Gastrocnemius medialis (tissue), 4 donors: Measurements from ENCODE around the gene ZNF221. TPM values are rescaled to one million over a fixed set of nuclear protein-coding genes. Genes with fewer than 3 reads are reported as not detected.
A peak's percentile ranks its signal among the peaks of the same experiment; 100 is the strongest.
"Not testable (repeated sequence)": the region's sequence is repeated elsewhere in the genome, so short reads cannot be mapped to it uniquely, and the experiment has no call there.

Experiments used
- ATAC-seq, 2 donors: fragments of 150-250 bp; one replicate each; pipeline ENCODE4 v1.9.1; 2016
- DNase-seq, 2 donors: peaks; one replicate each; pipeline ENCODE4 v3.0.0-alpha.2; 2019
- H3K27ac ChIP-seq, 4 donors: fragments of 200-600 bp; sonication (generic); 1 replicate in 1 of 4; 2 replicates in 3 of 4; pipeline ENCODE4 v1.5.1; 2016 to 2018; ENCODE audit warnings: mild to moderate bottlenecking in 2 of 4, moderate library complexity in 1 of 4
- H3K27me3 ChIP-seq, 3 donors: fragments of 200-600 bp; sonication (generic) in 2 of 3; 1 replicate in 1 of 3; 2 replicates in 2 of 3; pipeline versions ENCODE4 v1.5.1 to v1.6.0; 2016 to 2019; ENCODE audit warnings: mild to moderate bottlenecking in 1 of 3, moderate library complexity in 1 of 3
- H3K36me3 ChIP-seq, 2 donors: fragments of 200-600 bp; sonication (generic) in 1 of 2; one replicate each; pipeline ENCODE4 v1.5.1; 2017 to 2018
- H3K4me1 ChIP-seq, 2 donors: fragments of 200-600 bp; sonication (generic) in 1 of 2; one replicate each; pipeline ENCODE4 v1.5.1; 2016 to 2017; ENCODE audit warnings: mild to moderate bottlenecking in 2 of 2
- H3K4me3 ChIP-seq, 4 donors: fragments of 200-600 bp; sonication (generic) in 3 of 4; 1 replicate in 1 of 4; 2 replicates in 3 of 4; pipeline ENCODE4 v1.5.1; 2016 to 2019; ENCODE audit warnings: mild to moderate bottlenecking in 2 of 4
- H3K9me3 ChIP-seq, 3 donors: fragments of 200-600 bp; sonication (generic) in 2 of 3; 1 replicate in 1 of 3; 2 replicates in 2 of 3; pipeline ENCODE4 v1.5.1; 2016 to 2019
- POLR2A ChIP-seq, 2 donors: fragments of 450-650 bp; IDR thresholded peaks; one replicate each; pipeline ENCODE4 v1.6.1; 2017; ENCODE audit warnings: antibody characterized with exemption in 2 of 2, mild to moderate bottlenecking in 2 of 2, moderate library complexity in 2 of 2
- in situ Hi-C, 4 donors: fragments of 200-750 bp; cut with MboI; loops; one replicate each; pipeline versions ENCODE4 v1.15.0 to v1.8.0; 2017; ENCODE audit warnings: low sequenced_read_pairs in 4 of 4
- intact Hi-C: fragments of 100-400 bp; cut with DNase I; formaldehyde crosslinking; loops from one replicate; pipeline ENCODE4 v1.15.1; 2023; ENCODE audit warnings: low total_unique reads
- total RNA-seq, 4 donors: library from RNA; depleted of rRNA; stranded (reverse); fragments of >200 nt; gene quantifications; one replicate each; pipeline versions ENCODE4 v1.1.0 to v1.2.3, GENCODE V29; 2016
- TF ChIP-seq, protein P1 (sequence below), 5 experiments: fragments of 450-650 bp in 3 of 5; fragments of 200-600 bp in 2 of 5; sonication (generic) in 2 of 5; IDR thresholded peaks in 4 of 5; conservative IDR thresholded peaks in 1 of 5; 1 replicate in 4 of 5; 2 replicates in 1 of 5; pipeline ENCODE4 v1.5.1; 2016 to 2019; ENCODE audit warnings: antibody characterized with exemption in 5 of 5, mild to moderate bottlenecking in 3 of 5, moderate library complexity in 3 of 5

The ZNF221 gene
- total RNA-seq, 4 donors from 2014 or later: 0.76 to 15.3 (median 0.96) TPM

DNA sequence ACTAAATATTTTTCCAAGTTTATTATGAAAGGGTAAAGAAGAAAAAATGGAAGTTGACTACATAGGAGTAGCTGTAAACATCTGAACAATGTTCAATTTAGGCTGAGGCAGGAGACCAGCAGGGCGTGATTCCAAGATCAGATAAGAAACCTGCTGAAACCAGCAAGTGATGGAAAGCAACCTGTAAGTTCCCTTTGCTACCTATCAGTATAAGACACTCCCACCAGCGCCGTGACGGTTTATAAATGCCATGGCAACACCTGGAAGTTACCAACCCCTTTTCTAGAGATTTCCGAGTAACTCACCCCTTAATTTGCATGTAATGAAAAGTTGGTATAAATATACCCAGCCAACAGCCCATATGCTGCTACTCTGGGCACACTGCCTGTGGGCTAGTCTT is 14.8 kb upstream of the ZNF221 start:
- intact Hi-C loops: loop anchor here (10.0 kb wide), 1 partner anchor 419 kb away; the partner anchor contains the start of gene ZNF112
- Histone ChIP-seq H3K4me3 (no peak overlapping the region), H3K9me3 (peaks cover 0 to 7% (median 0%) of the 10 kb centered on the region in 3 donors), H3K36me3 (peaks cover 3 to 23% of the 10 kb centered on the region in 2 donors), H3K27ac (no peak overlapping the region), H3K4me1 (peaks cover 14 to 17% of the 10 kb centered on the region in 2 donors), H3K27me3 (no peaks in the 10 kb centered on the region)
- TF ChIP-seq, protein P1, sequence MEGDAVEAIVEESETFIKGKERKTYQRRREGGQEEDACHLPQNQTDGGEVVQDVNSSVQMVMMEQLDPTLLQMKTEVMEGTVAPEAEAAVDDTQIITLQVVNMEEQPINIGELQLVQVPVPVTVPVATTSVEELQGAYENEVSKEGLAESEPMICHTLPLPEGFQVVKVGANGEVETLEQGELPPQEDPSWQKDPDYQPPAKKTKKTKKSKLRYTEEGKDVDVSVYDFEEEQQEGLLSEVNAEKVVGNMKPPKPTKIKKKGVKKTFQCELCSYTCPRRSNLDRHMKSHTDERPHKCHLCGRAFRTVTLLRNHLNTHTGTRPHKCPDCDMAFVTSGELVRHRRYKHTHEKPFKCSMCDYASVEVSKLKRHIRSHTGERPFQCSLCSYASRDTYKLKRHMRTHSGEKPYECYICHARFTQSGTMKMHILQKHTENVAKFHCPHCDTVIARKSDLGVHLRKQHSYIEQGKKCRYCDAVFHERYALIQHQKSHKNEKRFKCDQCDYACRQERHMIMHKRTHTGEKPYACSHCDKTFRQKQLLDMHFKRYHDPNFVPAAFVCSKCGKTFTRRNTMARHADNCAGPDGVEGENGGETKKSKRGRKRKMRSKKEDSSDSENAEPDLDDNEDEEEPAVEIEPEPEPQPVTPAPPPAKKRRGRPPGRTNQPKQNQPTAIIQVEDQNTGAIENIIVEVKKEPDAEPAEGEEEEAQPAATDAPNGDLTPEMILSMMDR (IDR thresholded peaks at IDR 0.05 in 4 of 5, conservative IDR thresholded peaks at IDR 0.05 in 1 of 5): no peak
- TF ChIP-seq POLR2A (IDR thresholded peaks at IDR 0.05): no peak
- in situ Hi-C loops: no loop called here
- DNase-seq (no peak), ATAC-seq (no peak)

DNA sequence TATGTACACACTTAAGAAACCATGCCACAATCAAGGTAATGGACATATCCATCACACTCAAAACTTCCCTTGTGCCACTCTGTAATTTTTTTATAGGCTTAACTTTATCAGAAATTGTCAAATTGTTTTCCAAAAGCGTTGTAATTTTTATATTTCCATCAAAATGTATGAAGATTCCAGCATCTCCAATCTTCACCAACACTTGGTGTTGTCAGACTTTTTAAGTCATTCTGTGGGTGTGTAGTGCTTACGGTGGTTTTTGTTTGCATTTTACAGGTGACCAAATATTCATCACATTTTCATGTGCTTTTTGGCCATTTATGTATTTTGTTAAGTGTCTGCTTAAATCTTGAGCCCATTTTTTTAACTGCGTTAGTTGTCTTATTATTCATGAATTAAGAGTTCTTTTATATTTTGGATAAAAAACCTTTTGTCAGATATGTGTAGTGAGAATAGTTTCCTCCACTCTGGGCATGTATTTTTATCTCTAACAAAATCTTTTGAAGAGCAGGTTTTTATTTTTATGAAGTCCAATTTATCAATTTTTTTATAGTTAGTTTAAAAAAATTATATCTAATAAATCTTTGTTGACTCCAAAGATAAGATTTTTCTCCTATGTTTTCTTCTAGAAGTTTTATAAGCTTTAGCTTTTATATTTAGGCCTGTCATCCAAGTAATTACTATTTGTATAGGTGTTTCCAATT is 11.3 kb upstream of the ZNF221 start:
- no peak for ATAC-seq
- intact Hi-C loops: loop anchor here (10.0 kb wide), 1 partner anchor 415 kb away; the partner anchor contains the start of gene ZNF112
- in situ Hi-C loops: no loop called here

DNA sequence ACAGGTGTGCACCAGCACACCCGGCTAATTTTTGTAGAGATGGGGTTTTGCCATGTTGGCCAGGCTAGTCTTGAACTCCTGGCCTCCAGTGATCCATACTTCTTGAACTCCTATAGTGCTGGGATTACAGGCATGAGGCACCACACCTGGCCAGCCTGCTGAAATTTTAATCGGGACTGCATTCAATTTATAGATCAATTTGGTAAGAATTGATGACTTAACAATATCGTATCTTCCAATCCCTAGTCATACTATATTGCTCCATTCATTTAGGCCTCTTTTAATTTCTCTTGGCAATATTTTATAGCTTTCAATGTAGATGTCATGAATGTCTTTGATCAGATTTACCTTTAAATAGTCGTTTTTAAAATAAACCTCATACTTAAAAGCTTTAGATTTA is 10.3 kb upstream of the ZNF221 start:
- TF ChIP-seq, protein P1 (IDR thresholded peaks at IDR 0.05 in 4 of 5, conservative IDR thresholded peaks at IDR 0.05 in 1 of 5): no peak
- no peak for TF ChIP-seq POLR2A (IDR thresholded peaks at IDR 0.05)
- no peaks in the 10 kb centered on the region for H3K36me3 ChIP-seq
- in situ Hi-C loops: no loop called here
- ATAC-seq: no peak
- no peak overlapping the region for H3K27ac ChIP-seq
- peaks cover 0 to 7% (median 0%) of the 10 kb centered on the region in 3 donors for H3K9me3 ChIP-seq
- no peaks in the 10 kb centered on the region for H3K27me3 ChIP-seq
- intact Hi-C loops: no loop called here
- H3K4me3 ChIP-seq: no peak overlapping the region
- DNase-seq: no peak
- peaks cover 2 to 3% of the 10 kb centered on the region in 2 donors for H3K4me1 ChIP-seq

More for the DNA sequence above, 11.3 kb upstream of the ZNF221 start:
- no peaks in the 10 kb centered on the region for H3K27me3 ChIP-seq
- no peak overlapping the region for H3K4me3 ChIP-seq
- peaks cover 0 to 7% (median 0%) of the 10 kb centered on the region in 3 donors for H3K9me3 ChIP-seq
- peaks cover 5% of the 10 kb centered on the region in 2 donors for H3K4me1 ChIP-seq
- no peak for DNase-seq
- TF ChIP-seq, protein P1 (IDR thresholded peaks at IDR 0.05 in 4 of 5, conservative IDR thresholded peaks at IDR 0.05 in 1 of 5): no peak
- no peak for TF ChIP-seq POLR2A (IDR thresholded peaks at IDR 0.05)
- H3K36me3 ChIP-seq: no peaks in the 10 kb centered on the region
- no peak overlapping the region for H3K27ac ChIP-seq

DNA sequence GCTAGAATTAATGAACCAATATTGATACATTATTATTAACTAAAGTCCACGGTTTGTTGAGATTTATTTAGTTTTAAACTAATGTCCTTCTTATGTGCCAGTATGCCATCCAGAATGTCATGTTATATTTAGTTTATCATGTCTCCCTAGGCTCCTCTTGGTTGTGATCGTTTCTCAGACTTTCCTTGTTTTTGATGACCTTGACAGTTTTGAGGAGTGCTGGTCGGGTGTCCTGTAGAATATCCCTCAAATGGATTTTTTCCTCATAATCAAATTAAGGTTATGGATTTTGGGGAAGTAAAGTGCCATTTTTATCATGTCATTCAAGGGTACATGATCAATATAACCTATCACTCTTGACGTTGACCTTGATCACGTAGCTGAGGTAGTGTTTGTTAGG is 9.8 kb upstream of the ZNF221 start:
- no peak for DNase-seq
- H3K27me3 ChIP-seq: no peaks in the 10 kb centered on the region
- no peaks in the 10 kb centered on the region for H3K4me1 ChIP-seq
- in situ Hi-C loops (no loop called here), intact Hi-C loops (no loop called here)
- no peaks in the 10 kb centered on the region for H3K36me3 ChIP-seq
- no peak for ATAC-seq
- no peak overlapping the region for H3K27ac ChIP-seq
- TF ChIP-seq, protein P1 (IDR thresholded peaks at IDR 0.05 in 4 of 5, conservative IDR thresholded peaks at IDR 0.05 in 1 of 5): no peak
- no peak for TF ChIP-seq POLR2A (IDR thresholded peaks at IDR 0.05)
- H3K9me3 ChIP-seq: peaks cover 0 to 7% (median 0%) of the 10 kb centered on the region in 3 donors
- H3K4me3 ChIP-seq: no peak overlapping the region

DNA sequence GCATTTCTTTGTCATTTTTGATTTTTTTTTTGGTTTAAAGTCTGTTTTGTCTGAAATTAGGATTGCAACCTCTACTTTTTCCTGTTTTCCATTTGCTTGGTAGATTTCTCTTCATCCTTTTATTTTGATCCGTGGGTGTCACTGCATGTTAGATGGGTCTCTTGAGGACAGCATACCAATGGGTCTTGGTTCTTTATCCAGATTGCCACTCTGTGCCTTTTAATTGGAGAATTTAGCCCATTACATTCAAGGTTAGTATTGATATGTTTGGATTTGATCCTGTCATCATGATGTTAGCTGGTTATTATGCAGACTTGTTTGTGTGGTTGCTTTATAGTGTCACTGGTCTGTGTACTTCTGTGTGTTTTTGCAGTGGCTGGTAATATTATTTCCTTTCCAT is 3.6 kb upstream of the ZNF221 start:
- DNase-seq, ATAC-seq, in situ Hi-C loops, H3K36me3 ChIP-seq, H3K27me3 ChIP-seq, H3K27ac ChIP-seq, intact Hi-C loops, H3K4me1 ChIP-seq: not testable (repeated sequence)
- Histone ChIP-seq H3K4me3 (peak overlapping the region in 1 of 4 donors; percentile 11), H3K9me3 (peaks cover 0 to 13% (median 6%) of the 10 kb centered on the region in 3 donors)

DNA sequence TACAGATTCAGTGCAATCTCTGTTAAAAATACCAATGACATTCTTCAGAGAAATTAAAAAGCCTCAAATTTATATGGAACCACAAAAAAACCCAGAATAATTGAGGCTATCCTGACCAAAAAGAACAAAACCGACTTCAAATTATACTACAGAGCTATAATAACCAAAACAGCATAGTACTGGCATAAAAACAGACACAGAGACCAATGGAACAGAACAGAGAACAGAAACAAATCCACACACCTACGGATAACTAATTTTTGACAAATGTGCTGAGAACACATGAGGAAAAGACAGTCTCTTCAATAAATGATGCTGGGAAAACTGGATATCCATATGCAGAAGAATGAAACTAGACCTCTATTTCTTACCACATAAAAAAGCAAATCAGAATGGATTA is 1.2 kb upstream of the ZNF221 start:
- Histone ChIP-seq H3K4me3 (peak overlapping the region in 1 of 4 donors; percentile 26), H3K9me3 (peaks cover 0 to 13% (median 9%) of the 10 kb centered on the region in 3 donors)
- not testable (repeated sequence) for H3K4me1 ChIP-seq, H3K27me3 ChIP-seq, H3K27ac ChIP-seq, DNase-seq, H3K36me3 ChIP-seq, ATAC-seq
- intact Hi-C loops: loop anchor here (2.0 to 10.0 kb wide), 2 partner anchors 105 to 263 kb away; partner anchors contain the start of genes ZNF223 and ZNF227
- in situ Hi-C loops: loop anchor here in 1 of 4 donors (10.0 kb wide), 1 partner anchor 125 kb away; the partner anchor contains the start of gene ZNF283
